GM12874 (cell line): ENCODE results near the gene ANKRD13C.

Source experiments
- TF ChIP-seq, protein P1 (sequence below): IDR thresholded peaks from 2 replicates; pipeline ENCODE4 v1.5.1; 2011; ENCODE audit warnings: low read depth, mild to moderate bottlenecking, control low read depth, low read length, moderate library complexity; ENCODE audit not compliant: insufficient read depth

ANKRD13C gene

DNA sequence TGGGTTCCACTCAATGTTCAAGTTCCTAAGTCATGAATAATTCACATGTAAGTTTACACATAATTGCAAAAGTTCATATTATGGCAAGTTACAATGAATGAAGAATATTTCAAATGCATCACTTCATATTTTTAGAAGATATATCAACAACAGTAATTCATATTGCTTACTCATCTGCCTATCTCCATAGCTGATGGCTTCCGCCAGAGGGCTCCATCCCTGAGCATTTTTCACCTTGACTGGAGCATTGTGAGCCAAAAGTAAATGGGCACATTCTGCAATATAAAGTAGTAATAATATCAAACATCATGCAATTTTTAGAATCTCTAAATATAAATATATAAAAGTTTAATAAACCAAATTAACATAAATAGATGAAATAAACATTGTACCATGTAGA is 29.8 kb downstream of the ANKRD13C start:
- TF ChIP-seq, protein P1, sequence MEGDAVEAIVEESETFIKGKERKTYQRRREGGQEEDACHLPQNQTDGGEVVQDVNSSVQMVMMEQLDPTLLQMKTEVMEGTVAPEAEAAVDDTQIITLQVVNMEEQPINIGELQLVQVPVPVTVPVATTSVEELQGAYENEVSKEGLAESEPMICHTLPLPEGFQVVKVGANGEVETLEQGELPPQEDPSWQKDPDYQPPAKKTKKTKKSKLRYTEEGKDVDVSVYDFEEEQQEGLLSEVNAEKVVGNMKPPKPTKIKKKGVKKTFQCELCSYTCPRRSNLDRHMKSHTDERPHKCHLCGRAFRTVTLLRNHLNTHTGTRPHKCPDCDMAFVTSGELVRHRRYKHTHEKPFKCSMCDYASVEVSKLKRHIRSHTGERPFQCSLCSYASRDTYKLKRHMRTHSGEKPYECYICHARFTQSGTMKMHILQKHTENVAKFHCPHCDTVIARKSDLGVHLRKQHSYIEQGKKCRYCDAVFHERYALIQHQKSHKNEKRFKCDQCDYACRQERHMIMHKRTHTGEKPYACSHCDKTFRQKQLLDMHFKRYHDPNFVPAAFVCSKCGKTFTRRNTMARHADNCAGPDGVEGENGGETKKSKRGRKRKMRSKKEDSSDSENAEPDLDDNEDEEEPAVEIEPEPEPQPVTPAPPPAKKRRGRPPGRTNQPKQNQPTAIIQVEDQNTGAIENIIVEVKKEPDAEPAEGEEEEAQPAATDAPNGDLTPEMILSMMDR = no peak

DNA sequence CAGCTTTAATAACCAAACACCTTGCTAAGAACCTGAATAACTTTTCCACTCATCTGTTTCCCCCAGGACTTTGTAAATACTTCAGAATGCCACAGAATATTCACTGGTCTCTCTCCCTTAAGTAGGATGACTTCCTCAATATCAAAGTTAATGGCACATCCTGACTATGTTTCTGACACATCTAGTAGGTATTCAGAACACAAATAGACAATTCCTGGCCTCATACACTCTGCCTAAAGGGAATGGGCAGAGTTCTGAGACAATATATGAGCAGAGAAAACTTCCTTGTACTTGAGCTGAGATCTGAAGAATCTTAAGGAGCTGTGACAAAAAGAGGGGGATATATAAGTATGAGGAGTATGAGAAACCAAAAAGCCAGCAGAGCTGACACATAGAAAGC is 34.8 kb downstream of the ANKRD13C start:
- TF ChIP-seq, protein P1 = no peak

DNA sequence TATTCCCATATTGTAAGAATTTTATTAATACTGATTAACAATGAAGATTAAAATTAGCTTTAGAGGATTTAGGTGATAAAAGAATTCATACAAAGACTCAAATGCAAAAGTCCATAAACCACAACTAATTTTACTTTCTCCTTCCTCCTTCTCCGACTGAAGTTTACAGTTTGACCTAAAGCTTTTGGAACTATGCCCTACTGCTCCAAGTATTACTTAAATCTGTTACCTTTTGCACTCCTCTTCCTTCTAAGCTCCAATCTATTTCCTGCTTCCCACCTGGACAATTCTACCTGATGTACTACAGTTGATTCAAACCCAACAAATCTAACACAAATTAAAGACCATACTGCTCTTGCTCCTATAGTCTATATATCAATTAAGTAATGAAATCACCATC is 36.3 kb downstream of the ANKRD13C start:
- TF ChIP-seq, protein P1 = no peak

DNA sequence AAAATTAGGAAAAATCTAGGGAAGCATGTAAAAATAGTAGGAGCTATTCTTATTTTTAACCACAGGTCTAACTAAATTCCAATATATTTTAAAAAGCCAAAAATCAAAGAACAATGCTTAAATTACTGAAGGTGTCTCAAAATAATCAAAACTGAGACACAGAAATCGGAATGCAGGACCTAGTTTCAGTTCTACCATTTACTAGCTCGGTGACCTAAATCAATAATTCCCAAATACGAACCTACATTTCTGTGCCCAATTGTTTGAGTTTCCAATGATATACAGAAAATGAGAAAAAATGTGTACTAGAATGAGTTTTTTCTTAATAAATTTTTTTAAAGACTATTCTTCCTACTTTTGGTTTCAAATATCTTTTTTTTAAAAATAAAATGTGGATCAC is 37.4 kb downstream of the ANKRD13C start:
- TF ChIP-seq, protein P1 = no peak

DNA sequence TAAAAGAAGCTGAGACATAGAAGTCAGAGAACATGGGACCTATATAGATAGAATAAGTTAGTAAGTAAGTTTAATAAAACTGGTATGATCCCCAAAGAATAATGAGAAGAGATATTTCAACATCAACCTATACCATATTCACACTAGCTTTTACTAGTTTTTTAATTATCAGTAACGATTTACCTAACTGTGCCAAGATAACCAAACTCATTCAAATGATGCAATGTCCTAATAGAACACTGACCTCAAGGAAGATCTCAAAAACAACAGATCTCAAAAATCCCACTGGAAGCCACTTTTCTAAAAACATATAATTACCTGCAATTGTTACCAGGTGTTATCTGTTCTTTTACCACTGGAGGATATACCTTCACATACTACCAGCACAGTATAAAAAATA is 38.7 kb downstream of the ANKRD13C start:
- TF ChIP-seq, protein P1 = no peak

DNA sequence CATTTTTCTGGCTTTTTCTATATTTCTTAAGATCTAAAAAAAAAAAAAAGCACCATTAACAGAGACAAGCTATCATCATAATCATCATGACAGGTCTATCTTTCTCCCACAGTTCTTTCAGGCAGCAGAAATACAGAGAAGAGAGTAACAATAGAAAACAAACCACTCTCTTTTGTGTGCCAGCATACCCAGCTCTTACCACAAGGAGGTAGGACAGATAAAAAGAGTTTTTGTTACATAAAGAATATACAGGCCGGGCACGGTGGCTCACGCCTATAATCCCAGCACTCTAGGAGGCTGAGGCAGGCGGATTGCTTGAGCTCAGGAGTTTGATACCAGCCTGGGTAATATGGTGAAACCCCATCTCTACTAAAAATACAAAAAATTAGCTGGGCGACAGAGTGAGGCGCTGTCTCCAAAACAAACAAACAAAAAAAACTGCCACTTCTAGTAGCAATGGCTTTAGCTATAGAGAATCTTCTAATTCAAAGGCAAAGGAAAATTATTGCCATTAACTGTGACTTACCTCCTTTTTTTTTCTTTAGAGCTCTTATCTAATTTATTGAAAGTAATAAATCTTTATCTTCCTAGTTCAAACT is 39.7 kb downstream of the ANKRD13C start:
- TF ChIP-seq, protein P1 = no peak

DNA sequence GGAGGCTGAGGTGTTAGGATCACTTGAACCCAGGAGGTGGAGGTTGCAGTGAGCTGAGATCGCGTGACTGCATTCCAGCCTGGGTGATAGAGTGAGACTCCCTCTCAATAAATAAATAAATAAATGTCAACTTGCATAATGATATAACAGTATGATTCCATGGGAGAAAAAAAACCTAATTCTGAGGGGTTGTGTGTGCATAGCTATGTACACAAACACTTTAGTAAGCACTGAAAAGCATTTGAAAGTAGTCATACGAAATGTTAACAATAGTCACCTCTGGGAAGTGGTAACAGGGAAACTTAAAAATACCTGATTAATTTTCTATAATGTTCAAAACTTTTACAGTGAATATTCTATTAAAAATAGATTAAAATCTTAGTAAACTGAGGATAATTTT is 43.2 kb downstream of the ANKRD13C start:
- TF ChIP-seq, protein P1 = no peak

DNA sequence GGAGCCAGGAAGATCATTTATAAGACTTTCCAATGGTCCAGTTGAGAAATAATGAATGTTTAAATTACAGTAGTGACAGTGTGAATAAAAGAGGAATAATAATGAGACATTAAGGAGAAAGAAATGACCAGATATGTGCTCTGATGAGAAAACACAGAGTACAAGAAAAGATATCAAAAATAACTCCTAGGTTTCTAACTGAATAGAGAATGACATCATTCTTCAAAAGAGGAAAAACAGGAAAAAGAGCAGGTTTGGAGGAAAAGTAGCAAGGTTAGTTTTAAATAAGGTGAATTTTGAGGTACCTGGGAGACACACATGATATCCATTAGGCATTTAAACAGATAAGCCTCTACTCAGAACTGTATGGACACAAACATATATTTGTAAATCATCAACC is 55.0 kb downstream of the ANKRD13C start:
- TF ChIP-seq, protein P1 = no peak
